Parathyroid adenoma (tissue), 2 donors: Measurements from ENCODE around the gene POU3F1.

ENCODE experiments used
- H2AFZ ChIP-seq: fragments of 300-600 bp; sonication (generic); one replicate; pipeline ENCODE4 v1.7.0; 2017; ENCODE audit warnings: antibody characterized with exemption, mild to moderate bottlenecking
- H3K27ac ChIP-seq: fragments of 300-600 bp; sonication (generic); one replicate; pipeline ENCODE4 v1.7.0; 2017
- H3K27me3 ChIP-seq: fragments of 300-600 bp; sonication (generic); one replicate; pipeline ENCODE4 v1.7.0; 2017; ENCODE audit warnings: low read length; ENCODE audit not compliant: control insufficient read depth, insufficient read depth
- H3K36me3 ChIP-seq: fragments of 300-600 bp; sonication (generic); one replicate; pipeline ENCODE4 v1.7.0; 2017; ENCODE audit warnings: low read length; ENCODE audit not compliant: control insufficient read depth, insufficient read depth
- H3K4me1 ChIP-seq: fragments of 300-600 bp; sonication (generic); one replicate; pipeline ENCODE4 v1.7.0; 2017; ENCODE audit warnings: control low read depth
- H3K4me2 ChIP-seq: fragments of 300-600 bp; sonication (generic); one replicate; pipeline ENCODE4 v1.7.0; 2017; ENCODE audit warnings: low read length
- H3K4me3 ChIP-seq: fragments of 300-600 bp; sonication (generic); one replicate; pipeline ENCODE4 v1.7.0; 2017; ENCODE audit warnings: low read depth, low read length
- H3K79me2 ChIP-seq: fragments of 300-600 bp; sonication (generic); one replicate; pipeline ENCODE4 v1.7.0; 2017; ENCODE audit warnings: control low read depth
- H3K9ac ChIP-seq: fragments of 300-600 bp; sonication (generic); one replicate; pipeline ENCODE4 v1.7.0; 2017; ENCODE audit warnings: mild to moderate bottlenecking
- H3K9me3 ChIP-seq: fragments of 300-600 bp; sonication (generic); one replicate; pipeline ENCODE4 v1.7.0; 2017; ENCODE audit warnings: low read length; ENCODE audit not compliant: control insufficient read depth
- TF ChIP-seq, protein P1 (sequence below): fragments of 300-600 bp; sonication (generic); IDR thresholded peaks from one replicate; pipeline ENCODE4 v1.7.0; 2017; ENCODE audit warnings: antibody characterized with exemption, mild to moderate bottlenecking
- donor health status: primary hyperparathyroidism.

The POU3F1 gene

DNA sequence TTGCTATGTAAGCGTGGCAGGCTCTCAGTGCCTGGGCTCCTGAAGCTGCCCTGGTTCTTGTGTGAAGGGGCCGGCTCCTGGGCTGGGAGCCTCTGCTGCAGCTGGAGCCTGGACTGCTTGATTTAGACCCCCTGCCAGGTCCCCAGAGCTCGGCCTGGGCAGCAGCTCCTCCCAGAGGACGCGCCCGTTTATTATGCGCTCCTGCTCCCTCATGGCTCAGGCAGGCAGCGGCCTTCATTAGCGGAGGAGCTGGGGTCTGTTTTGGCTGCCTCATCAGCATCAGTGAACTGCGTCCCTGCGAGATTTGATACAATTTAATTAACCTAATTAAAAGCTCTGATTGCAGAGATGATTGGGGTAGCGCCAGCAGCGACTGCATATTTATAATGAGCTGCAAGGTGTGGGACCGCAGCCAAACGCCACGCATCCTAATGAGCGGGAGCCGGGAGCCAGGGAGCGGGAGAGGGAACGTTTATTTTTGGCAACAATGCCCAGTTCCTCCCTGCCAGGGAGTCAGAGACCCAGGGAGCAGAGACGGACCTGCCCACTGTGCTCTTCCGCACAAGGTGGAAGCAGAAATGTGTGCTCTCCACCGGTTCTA, 17.4 kb downstream of the POU3F1 start:
- TF ChIP-seq, protein P1, sequence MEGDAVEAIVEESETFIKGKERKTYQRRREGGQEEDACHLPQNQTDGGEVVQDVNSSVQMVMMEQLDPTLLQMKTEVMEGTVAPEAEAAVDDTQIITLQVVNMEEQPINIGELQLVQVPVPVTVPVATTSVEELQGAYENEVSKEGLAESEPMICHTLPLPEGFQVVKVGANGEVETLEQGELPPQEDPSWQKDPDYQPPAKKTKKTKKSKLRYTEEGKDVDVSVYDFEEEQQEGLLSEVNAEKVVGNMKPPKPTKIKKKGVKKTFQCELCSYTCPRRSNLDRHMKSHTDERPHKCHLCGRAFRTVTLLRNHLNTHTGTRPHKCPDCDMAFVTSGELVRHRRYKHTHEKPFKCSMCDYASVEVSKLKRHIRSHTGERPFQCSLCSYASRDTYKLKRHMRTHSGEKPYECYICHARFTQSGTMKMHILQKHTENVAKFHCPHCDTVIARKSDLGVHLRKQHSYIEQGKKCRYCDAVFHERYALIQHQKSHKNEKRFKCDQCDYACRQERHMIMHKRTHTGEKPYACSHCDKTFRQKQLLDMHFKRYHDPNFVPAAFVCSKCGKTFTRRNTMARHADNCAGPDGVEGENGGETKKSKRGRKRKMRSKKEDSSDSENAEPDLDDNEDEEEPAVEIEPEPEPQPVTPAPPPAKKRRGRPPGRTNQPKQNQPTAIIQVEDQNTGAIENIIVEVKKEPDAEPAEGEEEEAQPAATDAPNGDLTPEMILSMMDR, result no peak
- H3K27ac ChIP-seq, result no peak overlapping the region
- H3K79me2 ChIP-seq, result no peaks in the 10 kb centered on the region
- no peaks in the 10 kb centered on the region for H3K27me3 ChIP-seq
- peaks cover 10% of the 10 kb centered on the region for H3K4me1 ChIP-seq
- H3K4me3 ChIP-seq, result no peak overlapping the region
- H3K36me3 ChIP-seq, result no peaks in the 10 kb centered on the region
- H3K9ac ChIP-seq, result no peak overlapping the region
- no peaks in the 10 kb centered on the region for H3K9me3 ChIP-seq
- H2AFZ ChIP-seq, result peak overlapping the region; percentile 64
- peak overlapping the region; percentile 24 for H3K4me2 ChIP-seq

GRCh38 chr1:38028671-38029070, 17.9 kb downstream of the POU3F1 start:
- H3K4me2 ChIP-seq, result no peak overlapping the region
- H3K79me2 ChIP-seq, result no peaks in the 10 kb centered on the region
- H3K4me1 ChIP-seq, result peaks cover 10% of the 10 kb centered on the region
- no peak overlapping the region for H3K9ac ChIP-seq
- H2AFZ ChIP-seq, result no peak overlapping the region
- no peak overlapping the region for H3K27ac ChIP-seq
- no peak overlapping the region for H3K4me3 ChIP-seq
- H3K36me3 ChIP-seq, result no peaks in the 10 kb centered on the region
- H3K27me3 ChIP-seq, result no peaks in the 10 kb centered on the region
- TF ChIP-seq, protein P1, result no peak
- H3K9me3 ChIP-seq, result no peaks in the 10 kb centered on the region

GRCh38 chr1:38028105-38028591, 18.4 kb downstream of the POU3F1 start:
- TF ChIP-seq, protein P1, result no peak
- no peaks in the 10 kb centered on the region for H3K79me2 ChIP-seq
- H3K27ac ChIP-seq, result no peak overlapping the region
- peaks cover 10% of the 10 kb centered on the region for H3K4me1 ChIP-seq
- H3K4me3 ChIP-seq, result no peak overlapping the region
- H3K4me2 ChIP-seq, result no peak overlapping the region
- no peak overlapping the region for H3K9ac ChIP-seq
- H3K9me3 ChIP-seq, result no peaks in the 10 kb centered on the region
- no peaks in the 10 kb centered on the region for H3K27me3 ChIP-seq
- H2AFZ ChIP-seq, result no peak overlapping the region
- no peaks in the 10 kb centered on the region for H3K36me3 ChIP-seq

GRCh38 chr1:38027201-38028104, 19.1 kb downstream of the POU3F1 start:
- TF ChIP-seq, protein P1, result no peak
- Histone ChIP-seq H3K4me3 (no peak overlapping the region), H3K9ac (no peak overlapping the region), H3K27ac (no peak overlapping the region), H3K79me2 (no peaks in the 10 kb centered on the region), H3K9me3 (no peaks in the 10 kb centered on the region), H3K27me3 (no peaks in the 10 kb centered on the region), H2AFZ (no peak overlapping the region), H3K4me1 (peaks cover 10% of the 10 kb centered on the region), H3K36me3 (no peaks in the 10 kb centered on the region), H3K4me2 (no peak overlapping the region)
